Spleen (tissue), 11 donors: Measurements from ENCODE around the gene NADK2. TPM values are rescaled to one million over a fixed set of nuclear protein-coding genes. Genes with fewer than 3 reads are reported as not detected.

Experiments used
- DNase-seq: peaks from one replicate; pipeline ENCODE4 v3.0.0-alpha.2; 2020
- H3K27ac ChIP-seq, 8 donors: fragments of 200-600 bp; sonication (generic) in 7 of 8; 1 replicate in 4 of 8; 2 replicates in 4 of 8; pipeline versions ENCODE4 v1.5.0 to v1.8.0; 2016 to 2021; ENCODE audit warnings: inconsistent platforms in 4 of 8, mild to moderate bottlenecking in 4 of 8, moderate library complexity in 1 of 8
- H3K27me3 ChIP-seq, 7 donors: fragments of 200-600 bp; sonication (generic) in 6 of 7; replicated peaks in 1 of 7; 1 replicate in 4 of 7; 2 replicates in 3 of 7; pipeline versions ENCODE4 v1.5.0 to v1.8.0; 2016 to 2021; ENCODE audit warnings: inconsistent platforms in 3 of 7, mild to moderate bottlenecking in 1 of 7
- H3K36me3 ChIP-seq, 6 donors: fragments of 200-600 bp; sonication (generic) in 5 of 6; 1 replicate in 4 of 6; 2 replicates in 2 of 6; pipeline versions ENCODE4 v1.5.0 to v1.8.0; 2016 to 2021; ENCODE audit warnings: inconsistent platforms in 2 of 6
- H3K4me1 ChIP-seq, 6 donors: fragments of 200-600 bp; sonication (generic) in 5 of 6; 1 replicate in 3 of 6; 2 replicates in 3 of 6; pipeline versions ENCODE4 v1.5.0 to v1.8.0; 2016 to 2021; ENCODE audit warnings: inconsistent platforms in 3 of 6
- H3K4me3 ChIP-seq, 8 donors: fragments of 200-600 bp; sonication (generic) in 7 of 8; 1 replicate in 4 of 8; 2 replicates in 4 of 8; pipeline versions ENCODE4 v1.5.0 to v1.8.0; 2016 to 2021; ENCODE audit warnings: inconsistent platforms in 4 of 8, mild to moderate bottlenecking in 4 of 8, moderate library complexity in 2 of 8
- H3K9me3 ChIP-seq, 8 donors: fragments of 200-600 bp; sonication (generic) in 7 of 8; 1 replicate in 4 of 8; 2 replicates in 4 of 8; pipeline versions ENCODE4 v1.5.0 to v1.8.0; 2016 to 2021; ENCODE audit warnings: inconsistent platforms in 4 of 8
- CTCF ChIP-seq, 11 experiments: fragments of 200-600 bp in 7 of 11; fragments of 450-650 bp in 4 of 11; sonication (generic) in 4 of 11; IDR thresholded peaks in 8 of 11; conservative IDR thresholded peaks in 3 of 11; 1 replicate in 7 of 11; 2 replicates in 4 of 11; pipeline versions ENCODE4 v1.4.0 to v1.8.0; 2016 to 2021; ENCODE audit warnings: antibody characterized with exemption in 11 of 11, inconsistent platforms in 4 of 11, mild to moderate bottlenecking in 1 of 11
- POLR2A ChIP-seq, 3 donors: fragments of 450-650 bp; IDR thresholded peaks; one replicate each; pipeline ENCODE4 v1.5.1; 2017; ENCODE audit warnings: antibody characterized with exemption in 3 of 3, mild to moderate bottlenecking in 1 of 3
- POLR2AphosphoS5 ChIP-seq, 3 donors: sonication (generic); formaldehyde crosslinking; IDR thresholded peaks; one replicate each; pipeline ENCODE4 v1.5.1; 2017; ENCODE audit warnings: antibody characterized with exemption in 3 of 3
- WGBS, 5 donors: extraction: QIAGEN DNeasy Blood & Tissue Kit in 3 of 5; methylation state at CpG; one replicate each; pipeline versions ENCODE4 v1.1.5 to v1.1.7; 2013 to 2018; 5-methylcytosine and 5-hydroxymethylcytosine counted together
- intact Hi-C: fragments of 100-400 bp; cut with DNase I; formaldehyde crosslinking; loops from one replicate; pipeline ENCODE4 v1.15.0; 2023; ENCODE audit warnings: low total_unique reads
- polyA plus RNA-seq, 3 donors: library from polyadenylated mRNA; stranded (reverse); fragments of 200-250 nt; gene quantifications; one replicate each; pipeline ENCODE4 v1.2.1, GENCODE V29; 2013
- total RNA-seq, 7 donors: library from RNA; depleted of rRNA in 3 of 7; stranded (reverse); fragments of >200 nt in 3 of 7; fragmentation: NEBNext Ultra II Directional in 4 of 7; extraction: Animal tissue kit (Norgen Biotek cat#: 25700) in 4 of 7; gene quantifications; one replicate each; pipeline versions ENCODE4 v1.1.0 to v1.2.1, GENCODE V29; 2016 to 2021
- donor health status: healthy with polysubstance abuse.
- donor health status: DM: no; HTN: no; CAD: no; lungs with moderate emphysema.
- donor health status: DM: no; HTN: no; CAD: no.
- donor health status: Bipolar disorder and iron deficiency.
- donor health status: healthy.
- donor health status: DM: no; HTN: no; CAD: no.
- donor health status: DM: yes; HTN: yes; CAD: no.

The NADK2 gene
- total and polyA plus RNA-seq, 10 donors: 5.3 to 21.8 (median 15.9) TPM

- Histone ChIP-seq H3K4me3 (no peak overlapping the region), H3K4me1 (no peaks in the 10 kb centered on the region), H3K27me3 (no peaks in the 10 kb centered on the region), H3K9me3 (no peaks in the 10 kb centered on the region), H3K36me3 (peaks cover 0 to 79% (median 28%) of the 10 kb centered on the region in 6 donors), H3K27ac (no peak overlapping the region)
- DNase-seq: no peak
- WGBS, 5 donors: 89 to 99% (median 98%) methylated on average over 2 of the region's 2 CpGs
- no peak for TF ChIP-seq POLR2A (IDR thresholded peaks at IDR 0.05)
- no peak for TF ChIP-seq CTCF (IDR thresholded peaks at IDR 0.05 in 8 of 11, conservative IDR thresholded peaks at IDR 0.05 in 3 of 11)
- TF ChIP-seq POLR2AphosphoS5 (IDR thresholded peaks at IDR 0.05): no peak
- intact Hi-C loops: no loop called here
Measured at GRCh38 chr5:36208786-36209185, 32.9 kb downstream of the NADK2 start.

- Histone ChIP-seq H3K4me1 (no peaks in the 10 kb centered on the region), H3K27me3 (no peaks in the 10 kb centered on the region), H3K36me3 (peaks cover 0 to 80% (median 22%) of the 10 kb centered on the region in 6 donors), H3K27ac (no peak overlapping the region), H3K4me3 (no peak overlapping the region), H3K9me3 (no peaks in the 10 kb centered on the region)
- intact Hi-C loops: no loop called here
- TF ChIP-seq POLR2AphosphoS5 (IDR thresholded peaks at IDR 0.05) (no peak), POLR2A (IDR thresholded peaks at IDR 0.05) (no peak), CTCF (IDR thresholded peaks at IDR 0.05 in 8 of 11, conservative IDR thresholded peaks at IDR 0.05 in 3 of 11) (no peak)
- no peak for DNase-seq
Measured at GRCh38 chr5:36206913-36207312, 34.8 kb downstream of the NADK2 start.

GRCh38 chr5:36205329-36205728 lies 36.4 kb downstream of the NADK2 start:
- TF ChIP-seq CTCF (IDR thresholded peaks at IDR 0.05 in 8 of 11, conservative IDR thresholded peaks at IDR 0.05 in 3 of 11) (no peak), POLR2AphosphoS5 (IDR thresholded peaks at IDR 0.05) (no peak), POLR2A (IDR thresholded peaks at IDR 0.05) (no peak)
- Histone ChIP-seq H3K9me3 (no peaks in the 10 kb centered on the region), H3K4me1 (no peaks in the 10 kb centered on the region), H3K36me3 (peaks cover 0 to 76% (median 16%) of the 10 kb centered on the region in 6 donors), H3K27me3 (no peaks in the 10 kb centered on the region), H3K27ac (no peak overlapping the region), H3K4me3 (no peak overlapping the region)
- intact Hi-C loops: no loop called here
- 90 to 98% (median 96%) methylated on average over 2 of the region's 2 CpGs for WGBS, 5 donors
- no peak for DNase-seq

- no peaks in the 10 kb centered on the region for H3K9me3 ChIP-seq
- H3K4me3 ChIP-seq: no peak overlapping the region
- H3K4me1 ChIP-seq: no peaks in the 10 kb centered on the region
- no peak overlapping the region for H3K27ac ChIP-seq
- no peak for DNase-seq
- H3K27me3 ChIP-seq: no peaks in the 10 kb centered on the region
- no peak for TF ChIP-seq POLR2A (IDR thresholded peaks at IDR 0.05)
- TF ChIP-seq POLR2AphosphoS5 (IDR thresholded peaks at IDR 0.05): no peak
- no peak for TF ChIP-seq CTCF (IDR thresholded peaks at IDR 0.05 in 8 of 11, conservative IDR thresholded peaks at IDR 0.05 in 3 of 11)
- peaks cover 0 to 87% (median 26%) of the 10 kb centered on the region in 6 donors for H3K36me3 ChIP-seq
- 61 to 68% (median 64%) methylated on average over 3 of the region's 3 CpGs for WGBS, 5 donors
- intact Hi-C loops: no loop called here
Measured at GRCh38 chr5:36202521-36202961, 39.2 kb downstream of the NADK2 start.
